ENCODE results near the gene TOMM6.

The TOMM6 gene

GRCh38 chr6:41768545-41769308 lies 18.8 kb upstream of the TOMM6 start:
- Histone ChIP-seq H3K36me3 (ENCODE audit: insufficient read depth, low read length) (peaks cover 16% of the 10 kb centered on the region), H3K9ac (ENCODE audit: low read depth, low read length) (no peak overlapping the region), H3K4me1 (ENCODE audit: control insufficient read depth, insufficient read depth, low read length) (no peaks in the 10 kb centered on the region), H3K4me3 (ENCODE audit: low read length) (no peak overlapping the region), H3K4me2 (ENCODE audit: low read length) (no peak overlapping the region), H3K9me3 (replicated peaks; ENCODE audit: low read length) (no peaks in the 10 kb centered on the region), H3K27me3 (ENCODE audit: control insufficient read depth, insufficient read depth, low read length) (no peaks in the 10 kb centered on the region)

- Histone ChIP-seq H3K4me1 (ENCODE audit: control insufficient read depth, insufficient read depth, low read length) (no peaks in the 10 kb centered on the region), H3K9me3 (replicated peaks; ENCODE audit: low read length) (no peaks in the 10 kb centered on the region), H3K27me3 (ENCODE audit: control insufficient read depth, insufficient read depth, low read length) (no peaks in the 10 kb centered on the region), H3K9ac (ENCODE audit: low read depth, low read length) (no peak overlapping the region), H3K4me3 (ENCODE audit: low read length) (no peak overlapping the region), H3K4me2 (ENCODE audit: low read length) (no peak overlapping the region), H3K36me3 (ENCODE audit: insufficient read depth, low read length) (peaks cover 16% of the 10 kb centered on the region)
Measured at GRCh38 chr6:41769376-41769775, 18.1 kb upstream of the TOMM6 start.

GRCh38 chr6:41770381-41771057 lies 17.0 kb upstream of the TOMM6 start:
- Histone ChIP-seq H3K4me3 (ENCODE audit: low read length) (no peak overlapping the region), H3K27me3 (ENCODE audit: control insufficient read depth, insufficient read depth, low read length) (no peaks in the 10 kb centered on the region), H3K4me2 (ENCODE audit: low read length) (no peak overlapping the region), H3K9me3 (replicated peaks; ENCODE audit: low read length) (no peaks in the 10 kb centered on the region), H3K4me1 (ENCODE audit: control insufficient read depth, insufficient read depth, low read length) (no peaks in the 10 kb centered on the region), H3K36me3 (ENCODE audit: insufficient read depth, low read length) (peaks cover 21% of the 10 kb centered on the region), H3K9ac (ENCODE audit: low read depth, low read length) (no peak overlapping the region)

- Histone ChIP-seq H3K4me2 (ENCODE audit: low read length) (no peak overlapping the region), H3K4me1 (ENCODE audit: control insufficient read depth, insufficient read depth, low read length) (no peaks in the 10 kb centered on the region), H3K36me3 (ENCODE audit: insufficient read depth, low read length) (peaks cover 22% of the 10 kb centered on the region), H3K27me3 (ENCODE audit: control insufficient read depth, insufficient read depth, low read length) (no peaks in the 10 kb centered on the region), H3K9me3 (replicated peaks; ENCODE audit: low read length) (no peaks in the 10 kb centered on the region), H3K4me3 (ENCODE audit: low read length) (no peak overlapping the region), H3K9ac (ENCODE audit: low read depth, low read length) (no peak overlapping the region)
Measured at GRCh38 chr6:41771058-41771983, 16.2 kb upstream of the TOMM6 start.

DNA sequence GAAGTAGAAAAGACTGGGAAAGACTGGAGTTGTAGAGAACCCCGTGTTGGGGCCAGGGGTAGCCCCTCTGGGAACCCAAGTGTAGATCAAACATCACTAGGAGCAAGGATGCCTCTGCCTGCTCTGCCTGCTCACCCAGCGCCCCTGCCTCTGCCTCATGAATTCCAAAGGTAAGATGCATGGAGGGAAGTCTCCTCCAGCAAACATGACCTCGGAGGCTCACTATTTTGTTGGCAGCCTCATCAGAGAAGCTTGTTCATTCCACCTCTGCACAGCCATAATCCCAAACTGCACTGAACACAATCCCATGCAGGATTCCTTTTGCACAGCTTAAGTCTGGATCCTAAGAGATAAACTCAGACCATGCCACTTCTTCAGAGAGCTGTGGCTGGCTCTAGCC lies 12.7 kb upstream of the TOMM6 start:
- H3K9me3 ChIP-seq (replicated peaks; ENCODE audit: low read length), result no peaks in the 10 kb centered on the region
- H3K4me2 ChIP-seq (ENCODE audit: low read length), result no peak overlapping the region
- H3K36me3 ChIP-seq (ENCODE audit: insufficient read depth, low read length), result peaks cover 22% of the 10 kb centered on the region
- H3K9ac ChIP-seq (ENCODE audit: low read depth, low read length), result no peak overlapping the region
- H3K27me3 ChIP-seq (ENCODE audit: control insufficient read depth, insufficient read depth, low read length), result no peaks in the 10 kb centered on the region
- peaks cover 5% of the 10 kb centered on the region for H3K4me1 ChIP-seq (ENCODE audit: control insufficient read depth, insufficient read depth, low read length)
- no peak overlapping the region for H3K4me3 ChIP-seq (ENCODE audit: low read length)

DNA sequence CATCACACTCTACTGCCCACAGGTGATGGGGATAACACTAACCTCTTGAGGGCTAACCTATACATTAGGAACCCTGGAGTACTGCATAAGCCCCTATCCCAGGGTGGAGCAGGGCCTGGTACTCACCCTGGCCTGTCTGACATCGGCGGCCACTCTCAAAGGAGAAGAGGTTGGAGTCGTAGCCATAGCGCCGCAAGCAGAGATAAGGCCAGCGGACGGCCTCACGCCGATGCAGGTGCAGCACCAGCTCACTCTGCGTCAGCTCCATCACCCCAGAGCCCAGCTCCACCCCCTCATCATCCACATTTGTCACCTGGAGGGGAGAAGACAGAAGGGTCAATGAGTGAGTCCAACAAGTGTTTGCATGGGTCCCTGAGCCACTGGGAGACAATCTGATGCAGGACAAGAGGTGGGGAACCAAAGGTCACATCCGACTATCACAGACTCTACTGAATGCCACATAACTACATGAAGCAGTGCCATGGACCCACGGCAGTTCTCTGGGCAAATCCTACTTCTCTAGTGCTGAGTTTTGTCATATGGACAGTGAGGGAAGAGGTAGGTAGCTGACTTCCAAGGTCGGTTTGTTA lies 12.1 kb upstream of the TOMM6 start:
- peaks cover 5% of the 10 kb centered on the region for H3K4me1 ChIP-seq (ENCODE audit: control insufficient read depth, insufficient read depth, low read length)
- H3K4me3 ChIP-seq (ENCODE audit: low read length), result no peak overlapping the region
- H3K27me3 ChIP-seq (ENCODE audit: control insufficient read depth, insufficient read depth, low read length), result no peaks in the 10 kb centered on the region
- no peak overlapping the region for H3K4me2 ChIP-seq (ENCODE audit: low read length)
- H3K9me3 ChIP-seq (replicated peaks; ENCODE audit: low read length), result no peaks in the 10 kb centered on the region
- H3K9ac ChIP-seq (ENCODE audit: low read depth, low read length), result no peak overlapping the region
- H3K36me3 ChIP-seq (ENCODE audit: insufficient read depth, low read length), result peaks cover 20% of the 10 kb centered on the region

DNA sequence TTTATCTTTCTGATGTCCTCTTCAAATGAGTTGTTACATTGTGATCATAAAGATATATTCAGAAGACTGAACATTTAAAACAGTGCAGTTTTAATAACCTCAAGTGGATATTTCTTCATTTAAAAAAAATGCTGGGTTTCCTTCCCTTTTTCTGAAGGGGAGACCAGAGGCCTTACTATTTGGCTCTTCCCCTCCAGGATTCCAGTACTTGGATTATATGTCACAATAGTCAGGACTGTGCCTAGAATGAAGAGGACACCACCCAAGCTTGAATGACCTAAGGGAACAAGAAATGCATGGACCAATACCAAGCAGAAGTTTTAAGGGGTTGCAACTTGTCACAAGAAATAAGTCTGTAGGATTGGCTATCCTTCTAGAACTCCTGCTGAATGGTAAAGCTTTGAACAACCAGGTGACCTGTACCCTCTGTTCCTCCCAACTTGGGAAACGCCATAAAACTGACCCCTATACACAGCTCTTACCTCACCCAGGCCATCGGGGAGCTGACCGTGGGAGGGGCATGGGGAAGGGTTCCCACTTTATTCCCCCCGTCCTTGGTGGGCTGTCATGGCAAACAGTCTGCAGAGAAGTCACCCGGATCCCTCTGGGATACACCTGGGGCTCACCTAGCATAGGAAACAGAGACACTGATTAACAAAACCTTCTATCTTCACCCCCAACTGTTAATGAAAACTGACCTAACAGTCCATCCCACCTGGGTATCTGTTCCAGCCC lies 9.8 kb upstream of the TOMM6 start:
- Histone ChIP-seq H3K9me3 (replicated peaks; ENCODE audit: low read length) (no peaks in the 10 kb centered on the region), H3K4me3 (ENCODE audit: low read length) (no peak overlapping the region), H3K9ac (ENCODE audit: low read depth, low read length) (no peak overlapping the region), H3K4me2 (ENCODE audit: low read length) (no peak overlapping the region), H3K36me3 (ENCODE audit: insufficient read depth, low read length) (peaks cover 7% of the 10 kb centered on the region), H3K27me3 (ENCODE audit: control insufficient read depth, insufficient read depth, low read length) (no peaks in the 10 kb centered on the region), H3K4me1 (ENCODE audit: control insufficient read depth, insufficient read depth, low read length) (peaks cover 15% of the 10 kb centered on the region)

GRCh38 chr6:41778895-41779294 lies 8.6 kb upstream of the TOMM6 start:
- H3K9ac ChIP-seq (ENCODE audit: low read depth, low read length), result peak overlapping the region; percentile 81
- H3K9me3 ChIP-seq (replicated peaks; ENCODE audit: low read length), result no peaks in the 10 kb centered on the region
- no peaks in the 10 kb centered on the region for H3K27me3 ChIP-seq (ENCODE audit: control insufficient read depth, insufficient read depth, low read length)
- H3K4me2 ChIP-seq (ENCODE audit: low read length), result peak overlapping the region; percentile 87
- peak overlapping the region; percentile 80 for H3K4me3 ChIP-seq (ENCODE audit: low read length)
- H3K4me1 ChIP-seq (ENCODE audit: control insufficient read depth, insufficient read depth, low read length), result peaks cover 15% of the 10 kb centered on the region
- H3K36me3 ChIP-seq (ENCODE audit: insufficient read depth, low read length), result peaks cover 7% of the 10 kb centered on the region

GRCh38 chr6:41779336-41779735 lies 8.2 kb upstream of the TOMM6 start:
- Histone ChIP-seq H3K9me3 (replicated peaks; ENCODE audit: low read length) (no peaks in the 10 kb centered on the region), H3K4me3 (ENCODE audit: low read length) (peak overlapping the region; percentile 80), H3K27me3 (ENCODE audit: control insufficient read depth, insufficient read depth, low read length) (no peaks in the 10 kb centered on the region), H3K4me1 (ENCODE audit: control insufficient read depth, insufficient read depth, low read length) (peaks cover 15% of the 10 kb centered on the region), H3K9ac (ENCODE audit: low read depth, low read length) (peak overlapping the region; percentile 81), H3K4me2 (ENCODE audit: low read length) (peak overlapping the region; percentile 87), H3K36me3 (ENCODE audit: insufficient read depth, low read length) (peaks cover 7% of the 10 kb centered on the region)

- H3K9me3 ChIP-seq (replicated peaks; ENCODE audit: low read length), result no peaks in the 10 kb centered on the region
- H3K9ac ChIP-seq (ENCODE audit: low read depth, low read length), result peak within 1 kb of the TSS; percentile 81
- H3K4me3 ChIP-seq (ENCODE audit: low read length), result peak within 1 kb of the TSS; percentile 80
- peaks cover 15% of the 10 kb centered on the region for H3K4me1 ChIP-seq (ENCODE audit: control insufficient read depth, insufficient read depth, low read length)
- H3K27me3 ChIP-seq (ENCODE audit: control insufficient read depth, insufficient read depth, low read length), result no peaks in the 10 kb centered on the region
- H3K36me3 ChIP-seq (ENCODE audit: insufficient read depth, low read length), result peaks cover 6% of the 10 kb centered on the region
- H3K4me2 ChIP-seq (ENCODE audit: low read length), result peak within 1 kb of the TSS; percentile 98
Measured at GRCh38 chr6:41779788-41780550, 7.5 kb upstream of the TOMM6 start, which contains the start of gene FRS3. Gene FRS3, minus strand, starts transcription at chr6:41779900. Its CDS starts 2,913 bp downstream, at chr6:41776987.
